DOHH2 (cell line): ENCODE data around the gene EGF.

ENCODE experiments used
- H3F3A ChIP-seq: fragments of 200-600 bp; sonication (generic), shearing (Covaris generic); 2 replicates; pipeline ENCODE4 v1.6.0; 2016; ENCODE audit warnings: antibody characterized with exemption, mild to moderate bottlenecking; ENCODE audit not compliant: control insufficient read depth, insufficient read depth
- H3K27ac ChIP-seq: fragments of 200-600 bp; sonication (generic); 2 replicates; pipeline ENCODE4 v1.5.1; 2014; ENCODE audit warnings: low read depth, mild to moderate bottlenecking, low read length, moderate library complexity
- H3K27me3 ChIP-seq: fragments of 200-600 bp; sonication (generic); 2 replicates; pipeline ENCODE4 v1.6.1; 2014; ENCODE audit warnings: mild to moderate bottlenecking, low read length, mixed read lengths; ENCODE audit not compliant: control insufficient read depth
- H3K36me3 ChIP-seq: fragments of 200-600 bp; sonication (generic); 2 replicates; pipeline ENCODE4 v1.6.1; 2014; ENCODE audit warnings: mild to moderate bottlenecking, low read length, moderate library complexity, mixed read lengths; ENCODE audit not compliant: control insufficient read depth
- H3K4me1 ChIP-seq: fragments of 200-600 bp; sonication (generic); 2 replicates; pipeline ENCODE4 v1.6.1; 2014; ENCODE audit warnings: mild to moderate bottlenecking, low read length, mixed read lengths; ENCODE audit not compliant: control insufficient read depth
- H3K4me2 ChIP-seq: fragments of 200-600 bp; sonication (generic); 2 replicates; pipeline ENCODE4 v1.6.0; 2014; ENCODE audit warnings: mild to moderate bottlenecking, low read length, moderate library complexity
- H3K4me3 ChIP-seq: fragments of 200-600 bp; sonication (generic); 2 replicates; pipeline ENCODE4 v1.5.1; 2014; ENCODE audit warnings: mild to moderate bottlenecking, low read length, mixed read lengths
- H3K79me2 ChIP-seq: fragments of 200-600 bp; sonication (generic); 2 replicates; pipeline ENCODE4 v1.6.1; 2014; ENCODE audit warnings: mild to moderate bottlenecking, low read length, mixed read lengths; ENCODE audit not compliant: control insufficient read depth
- H3K9me2 ChIP-seq: fragments of 200-600 bp; sonication (generic); replicated peaks from 2 replicates; pipeline ENCODE4 v1.6.1; 2014; ENCODE audit warnings: mild to moderate bottlenecking, low read length, mixed read lengths; ENCODE audit not compliant: control insufficient read depth
- H3K9me3 ChIP-seq: fragments of 200-600 bp; sonication (generic); 2 replicates; pipeline ENCODE4 v1.6.1; 2014; ENCODE audit warnings: antibody characterized with exemption, low read length, mixed read lengths; ENCODE audit not compliant: control insufficient read depth, insufficient read depth
- H4K20me1 ChIP-seq: fragments of 200-600 bp; sonication (generic); 2 replicates; pipeline ENCODE4 v1.6.0; 2014; ENCODE audit warnings: low read depth, mild to moderate bottlenecking, antibody characterized with exemption, low read length, moderate library complexity; ENCODE audit not compliant: control insufficient read depth, insufficient read depth
- EZH2phosphoT487 ChIP-seq: fragments of 200-600 bp; sonication (generic); IDR thresholded peaks from 2 replicates; pipeline ENCODE4 v1.6.1; 2017; ENCODE audit warnings: borderline replicate concordance, mild to moderate bottlenecking, antibody characterized with exemption, low read length, moderate library complexity, mixed read lengths
- TF ChIP-seq, protein P1 (sequence below): fragments of 200-600 bp; sonication (generic); IDR thresholded peaks from one replicate; pipeline ENCODE4 v1.5.1; 2014; ENCODE audit warnings: antibody characterized with exemption, mild to moderate bottlenecking, low read depth, low read length; ENCODE audit not compliant: poor library complexity, severe bottlenecking

Gene EGF

DNA sequence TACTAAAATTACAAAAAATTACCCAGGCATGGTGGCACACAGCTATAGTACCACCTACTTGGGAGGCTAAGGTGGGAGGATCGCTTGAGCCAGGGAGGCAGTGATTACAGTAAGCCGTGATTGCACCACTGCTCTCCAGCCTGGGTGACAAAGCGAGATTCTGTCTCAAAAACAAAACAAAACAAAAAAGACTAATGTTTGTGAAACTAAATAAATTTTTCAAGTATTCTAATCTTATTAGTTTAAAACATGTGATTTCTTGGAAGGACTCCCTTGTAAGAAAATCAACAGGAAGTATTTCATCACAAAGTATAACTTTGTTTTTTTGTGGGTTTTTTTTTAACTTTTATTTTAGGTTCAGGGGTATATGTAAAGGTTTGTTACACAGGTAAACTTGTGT is 89.6 kb downstream of the EGF start:
- Histone ChIP-seq H3K9me3 (no peaks in the 10 kb centered on the region), H3K36me3 (no peaks in the 10 kb centered on the region), H3F3A (0 out of 2 replicates have a peak, but pooled peaks cover 3% of the 10 kb centered on the region), H3K9me2 (no peaks in the 10 kb centered on the region), H3K4me3 (no peak overlapping the region), H3K27ac (no peak overlapping the region), H3K27me3 (peaks cover 20% of the 10 kb centered on the region), H3K4me2 (no peak overlapping the region), H4K20me1 (no peaks in the 10 kb centered on the region), H3K4me1 (no peaks in the 10 kb centered on the region), H3K79me2 (no peaks in the 10 kb centered on the region)
- no peak for TF ChIP-seq EZH2phosphoT487
- TF ChIP-seq, protein P1, sequence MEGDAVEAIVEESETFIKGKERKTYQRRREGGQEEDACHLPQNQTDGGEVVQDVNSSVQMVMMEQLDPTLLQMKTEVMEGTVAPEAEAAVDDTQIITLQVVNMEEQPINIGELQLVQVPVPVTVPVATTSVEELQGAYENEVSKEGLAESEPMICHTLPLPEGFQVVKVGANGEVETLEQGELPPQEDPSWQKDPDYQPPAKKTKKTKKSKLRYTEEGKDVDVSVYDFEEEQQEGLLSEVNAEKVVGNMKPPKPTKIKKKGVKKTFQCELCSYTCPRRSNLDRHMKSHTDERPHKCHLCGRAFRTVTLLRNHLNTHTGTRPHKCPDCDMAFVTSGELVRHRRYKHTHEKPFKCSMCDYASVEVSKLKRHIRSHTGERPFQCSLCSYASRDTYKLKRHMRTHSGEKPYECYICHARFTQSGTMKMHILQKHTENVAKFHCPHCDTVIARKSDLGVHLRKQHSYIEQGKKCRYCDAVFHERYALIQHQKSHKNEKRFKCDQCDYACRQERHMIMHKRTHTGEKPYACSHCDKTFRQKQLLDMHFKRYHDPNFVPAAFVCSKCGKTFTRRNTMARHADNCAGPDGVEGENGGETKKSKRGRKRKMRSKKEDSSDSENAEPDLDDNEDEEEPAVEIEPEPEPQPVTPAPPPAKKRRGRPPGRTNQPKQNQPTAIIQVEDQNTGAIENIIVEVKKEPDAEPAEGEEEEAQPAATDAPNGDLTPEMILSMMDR = no peak

DNA sequence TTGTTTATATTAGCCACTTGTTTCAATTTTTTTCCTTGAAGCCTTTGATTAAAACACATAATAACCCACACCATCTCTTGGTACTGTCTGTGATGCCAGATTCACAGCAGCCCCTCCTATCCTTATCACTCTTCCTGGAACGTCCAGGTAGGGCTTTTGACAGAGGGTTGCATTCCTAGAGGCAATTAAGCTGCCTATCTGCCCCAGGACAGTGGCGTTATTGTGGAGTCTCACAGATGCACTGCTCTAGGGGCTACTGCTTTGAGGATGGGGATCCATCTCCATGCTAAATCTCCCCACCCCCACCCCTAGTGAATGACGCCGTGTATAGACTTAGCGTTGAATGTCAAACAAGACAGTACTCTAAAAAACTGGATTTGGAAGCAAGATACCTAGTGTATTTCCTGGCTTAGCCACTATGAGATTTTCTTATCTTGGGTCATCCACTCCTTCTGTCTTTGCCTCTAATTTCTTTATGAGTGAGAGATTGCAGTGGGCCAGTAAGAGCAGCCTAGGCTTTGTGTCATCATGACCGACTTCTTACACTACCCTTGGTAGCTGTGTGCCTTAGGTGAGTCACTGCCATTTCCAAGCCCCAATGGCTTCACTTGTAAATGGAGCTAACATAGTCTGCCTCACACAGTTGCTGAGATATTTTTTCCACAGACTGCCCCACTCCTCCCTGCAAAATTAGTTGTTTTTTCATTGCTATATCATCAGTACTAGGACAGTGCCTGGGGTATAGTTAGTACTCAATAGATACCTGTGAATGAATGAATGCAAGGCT is 90.9 kb downstream of the EGF start:
- H3K4me2 ChIP-seq = no peak overlapping the region
- H3K4me1 ChIP-seq = no peaks in the 10 kb centered on the region
- no peak for TF ChIP-seq EZH2phosphoT487
- TF ChIP-seq, protein P1 = no peak
- H3K27me3 ChIP-seq = peaks cover 20% of the 10 kb centered on the region
- H3K79me2 ChIP-seq = no peaks in the 10 kb centered on the region
- H3K9me3 ChIP-seq = no peaks in the 10 kb centered on the region
- H3K36me3 ChIP-seq = no peaks in the 10 kb centered on the region
- H4K20me1 ChIP-seq = no peaks in the 10 kb centered on the region
- no peak overlapping the region for H3K4me3 ChIP-seq
- no peak overlapping the region for H3K27ac ChIP-seq
- H3K9me2 ChIP-seq = no peaks in the 10 kb centered on the region
- H3F3A ChIP-seq = no peaks in the 10 kb centered on the region

DNA sequence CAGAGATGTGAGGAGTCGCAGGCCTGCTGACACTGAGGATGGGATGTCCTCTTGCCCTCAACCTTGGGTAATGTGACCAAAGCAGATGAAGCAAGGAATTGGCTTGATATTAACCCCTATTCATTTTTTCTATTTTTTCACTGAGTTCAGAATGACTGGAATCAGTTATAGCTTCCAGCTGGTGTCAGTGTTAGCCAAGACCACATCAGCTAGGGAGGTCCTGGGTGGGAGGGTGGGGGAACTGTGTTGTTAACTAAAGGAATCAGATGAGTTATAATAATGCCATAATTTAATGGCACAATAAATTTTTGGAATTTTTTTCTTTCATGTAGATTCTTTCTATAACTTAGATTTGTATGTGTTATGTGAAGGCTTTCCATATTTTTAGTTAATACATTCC is 91.9 kb downstream of the EGF start:
- Histone ChIP-seq H3F3A (no peaks in the 10 kb centered on the region), H3K27ac (no peak overlapping the region), H3K27me3 (peaks cover 16% of the 10 kb centered on the region)

More for the DNA sequence above, 91.9 kb downstream of the EGF start:
- Histone ChIP-seq H3K4me3 (no peak overlapping the region), H4K20me1 (no peaks in the 10 kb centered on the region), H3K4me1 (no peaks in the 10 kb centered on the region), H3K9me2 (no peaks in the 10 kb centered on the region), H3K4me2 (no peak overlapping the region), H3K36me3 (no peaks in the 10 kb centered on the region), H3K9me3 (no peaks in the 10 kb centered on the region), H3K79me2 (no peaks in the 10 kb centered on the region)
- TF ChIP-seq EZH2phosphoT487 = no peak
- TF ChIP-seq, protein P1 = no peak
